Measurements from ENCODE around the gene UFC1. TPM values are rescaled to one million over a fixed set of nuclear protein-coding genes. Genes with fewer than 3 reads are reported as not detected.

UFC1 gene
- total and polyA plus RNA-seq, 2 donors from 2014 or later, result 96.9 to 175 TPM

- no peak overlapping the region for H3K9ac ChIP-seq (ENCODE audit: low read length in 3 of 3)
- no peak overlapping the region for H3K27ac ChIP-seq (ENCODE audit: low read depth in 2 of 2, low read length in 2 of 2)
- DNase-seq (no peak), FAIRE-seq (no peak)
- intact Hi-C loops (cut with DNase I), result no loop called here
- H3K27me3 ChIP-seq (ENCODE audit: control insufficient read depth, insufficient read depth, low read length), result no peaks in the 10 kb centered on the region
- peaks cover 0 to 4% (median 3%) of the 10 kb centered on the region in 3 donors for H3K4me1 ChIP-seq (ENCODE audit: control insufficient read depth in 2 of 3, insufficient read depth in 2 of 3, low read depth in 1 of 3, low read length in 3 of 3)
- no peak overlapping the region for H3K4me3 ChIP-seq (ENCODE audit: low read length in 3 of 3)
- TF ChIP-seq CTCF (IDR thresholded peaks at IDR 0.05; ENCODE audit: borderline replicate concordance, extremely low read depth, insufficient read depth), result no peak
- no peaks in the 10 kb centered on the region for H3K9me3 ChIP-seq (ENCODE audit: control insufficient read depth in 2 of 3, insufficient read depth in 1 of 3, low read length in 3 of 3)
- no peaks in the 10 kb centered on the region for H3K36me3 ChIP-seq (ENCODE audit: control insufficient read depth in 2 of 3, insufficient read depth in 3 of 3, low read length in 3 of 3)
These were observed 42.7 kb upstream of the UFC1 start for GRCh38 chr1:161111117-161111516.

- Histone ChIP-seq H3K36me3 (ENCODE audit: control insufficient read depth in 2 of 3, insufficient read depth in 3 of 3, low read length in 3 of 3) (no peaks in the 10 kb centered on the region), H3K27me3 (ENCODE audit: control insufficient read depth, insufficient read depth, low read length) (no peaks in the 10 kb centered on the region), H3K9ac (ENCODE audit: low read length in 3 of 3) (no peak overlapping the region), H3K9me3 (ENCODE audit: control insufficient read depth in 2 of 3, insufficient read depth in 1 of 3, low read length in 3 of 3) (no peaks in the 10 kb centered on the region), H3K4me1 (ENCODE audit: control insufficient read depth in 2 of 3, insufficient read depth in 2 of 3, low read depth in 1 of 3, low read length in 3 of 3) (peaks cover 0 to 8% (median 6%) of the 10 kb centered on the region in 3 donors), H3K27ac (ENCODE audit: low read depth in 2 of 2, low read length in 2 of 2) (no peak overlapping the region), H3K4me3 (ENCODE audit: low read length in 3 of 3) (no peak overlapping the region)
- no peak for FAIRE-seq
- no peak for DNase-seq
- no peak for TF ChIP-seq CTCF (IDR thresholded peaks at IDR 0.05; ENCODE audit: borderline replicate concordance, extremely low read depth, insufficient read depth)
- intact Hi-C loops (cut with DNase I), result no loop called here
These were observed 42.3 kb upstream of the UFC1 start for GRCh38 chr1:161111527-161111926.

- DNase-seq, result no peak
- Histone ChIP-seq H3K9me3 (ENCODE audit: control insufficient read depth in 2 of 3, insufficient read depth in 1 of 3, low read length in 3 of 3) (no peaks in the 10 kb centered on the region), H3K27ac (ENCODE audit: low read depth in 2 of 2, low read length in 2 of 2) (no peak overlapping the region), H3K27me3 (ENCODE audit: control insufficient read depth, insufficient read depth, low read length) (no peaks in the 10 kb centered on the region), H3K36me3 (ENCODE audit: control insufficient read depth in 2 of 3, insufficient read depth in 3 of 3, low read length in 3 of 3) (no peaks in the 10 kb centered on the region), H3K9ac (ENCODE audit: low read length in 3 of 3) (no peak overlapping the region), H3K4me1 (ENCODE audit: control insufficient read depth in 2 of 3, insufficient read depth in 2 of 3, low read depth in 1 of 3, low read length in 3 of 3) (peaks cover 3 to 17% (median 11%) of the 10 kb centered on the region in 3 donors), H3K4me3 (ENCODE audit: low read length in 3 of 3) (no peak overlapping the region)
- FAIRE-seq, result no peak
- no peak for TF ChIP-seq CTCF (IDR thresholded peaks at IDR 0.05; ENCODE audit: borderline replicate concordance, extremely low read depth, insufficient read depth)
- intact Hi-C loops (cut with DNase I), result no loop called here
These were observed 39.9 kb upstream of the UFC1 start for GRCh38 chr1:161113915-161114314.

GRCh38 chr1:161114556-161114955 lies 39.2 kb upstream of the UFC1 start:
- H3K27ac ChIP-seq (ENCODE audit: low read depth in 2 of 2, low read length in 2 of 2), result no peak overlapping the region
- H3K27me3 ChIP-seq (ENCODE audit: control insufficient read depth, insufficient read depth, low read length), result no peaks in the 10 kb centered on the region
- peaks cover 4 to 23% (median 17%) of the 10 kb centered on the region in 3 donors for H3K4me1 ChIP-seq (ENCODE audit: control insufficient read depth in 2 of 3, insufficient read depth in 2 of 3, low read depth in 1 of 3, low read length in 3 of 3)
- H3K9me3 ChIP-seq (ENCODE audit: control insufficient read depth in 2 of 3, insufficient read depth in 1 of 3, low read length in 3 of 3), result no peaks in the 10 kb centered on the region
- intact Hi-C loops (cut with DNase I), result no loop called here
- no peak for TF ChIP-seq CTCF (IDR thresholded peaks at IDR 0.05; ENCODE audit: borderline replicate concordance, extremely low read depth, insufficient read depth)
- no peak overlapping the region for H3K9ac ChIP-seq (ENCODE audit: low read length in 3 of 3)
- H3K4me3 ChIP-seq (ENCODE audit: low read length in 3 of 3), result no peak overlapping the region
- no peak for DNase-seq
- H3K36me3 ChIP-seq (ENCODE audit: control insufficient read depth in 2 of 3, insufficient read depth in 3 of 3, low read length in 3 of 3), result no peaks in the 10 kb centered on the region
- FAIRE-seq, result no peak
